SK-N-SH (cell line): ENCODE results near the gene RNASET2.

Source experiments
- CTCF ChIP-seq: fragments of 200-600 bp; sonication (generic); IDR thresholded peaks from 2 replicates; pipeline ENCODE4 v1.6.1; 2017; ENCODE audit warnings: antibody characterized with exemption, mild to moderate bottlenecking, moderate library complexity
- EP300 ChIP-seq, 2 experiments: IDR thresholded peaks; 2 replicates each; pipeline versions ENCODE4 v1.4.0 to v1.6.1; 2012; ENCODE audit warnings: borderline replicate concordance in 1 of 2, low read depth in 1 of 2, low read length in 1 of 2
- EZH2phosphoT487 ChIP-seq: fragments of 200-600 bp; sonication (generic); IDR thresholded peaks from 2 replicates; pipeline ENCODE4 v1.6.1; 2017; ENCODE audit warnings: low read depth, mixed run types, mild to moderate bottlenecking, antibody characterized with exemption, moderate library complexity, borderline replicate concordance
- MAX ChIP-seq: IDR thresholded peaks from 2 replicates; pipeline ENCODE4 v1.4.0; 2012; ENCODE audit warnings: low read depth
- NFIC ChIP-seq: IDR thresholded peaks from 2 replicates; pipeline ENCODE4 v1.4.0; 2012; ENCODE audit warnings: borderline replicate concordance
- POLR2AphosphoS5 ChIP-seq: IDR thresholded peaks from 2 replicates; pipeline ENCODE4 v1.6.1; 2012; ENCODE audit warnings: low read depth, low read length
- RAD21 ChIP-seq: IDR thresholded peaks from 2 replicates; pipeline ENCODE4 v1.6.1; 2012; ENCODE audit warnings: mild to moderate bottlenecking, low read length
- RFX5 ChIP-seq: IDR thresholded peaks from 2 replicates; pipeline ENCODE4 v1.6.1; 2012; ENCODE audit warnings: mild to moderate bottlenecking, improper control_type of control experiment, low read length
- SMC3 ChIP-seq: IDR thresholded peaks from 2 replicates; pipeline ENCODE4 v1.6.1; 2012; ENCODE audit warnings: low read depth, low read length, improper control_type of control experiment
- TAF1 ChIP-seq: IDR thresholded peaks from 2 replicates; pipeline ENCODE4 v1.6.1; 2012; ENCODE audit warnings: low read depth, mild to moderate bottlenecking, low read length, moderate library complexity, borderline replicate concordance
- YY1 ChIP-seq: IDR thresholded peaks from 2 replicates; pipeline ENCODE4 v1.4.0; 2012; ENCODE audit warnings: low read depth, mild to moderate bottlenecking
- TF ChIP-seq, protein P1 (sequence below): IDR thresholded peaks from 2 replicates; pipeline ENCODE4 v1.4.0; 2012; ENCODE audit warnings: low read depth, borderline replicate concordance

DNA sequence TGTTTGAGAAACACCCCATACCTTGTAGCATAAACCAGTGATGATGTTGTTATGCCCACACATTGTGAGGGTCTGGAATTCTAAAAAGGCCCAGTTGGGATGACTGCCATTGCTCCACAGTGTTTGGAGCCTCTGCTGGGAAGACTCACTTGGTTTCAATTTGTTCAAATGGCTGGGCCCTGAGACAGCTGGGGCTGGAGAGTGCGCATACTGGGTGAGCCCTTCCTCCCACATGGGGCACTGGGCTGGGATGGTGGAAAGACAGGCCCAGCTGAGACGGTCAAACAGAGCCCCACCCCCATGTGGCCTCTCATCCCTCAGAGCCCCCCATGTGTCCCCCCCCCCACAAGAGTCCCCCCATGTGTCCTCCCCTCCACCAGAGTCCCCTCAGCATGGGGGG, 20.3 kb upstream of the RNASET2 start:
- TF ChIP-seq RFX5: no peak
- TF ChIP-seq CTCF: no peak
- no peak for TF ChIP-seq POLR2AphosphoS5
- TF ChIP-seq YY1: no peak
- no peak for TF ChIP-seq TAF1
- TF ChIP-seq, protein P1, sequence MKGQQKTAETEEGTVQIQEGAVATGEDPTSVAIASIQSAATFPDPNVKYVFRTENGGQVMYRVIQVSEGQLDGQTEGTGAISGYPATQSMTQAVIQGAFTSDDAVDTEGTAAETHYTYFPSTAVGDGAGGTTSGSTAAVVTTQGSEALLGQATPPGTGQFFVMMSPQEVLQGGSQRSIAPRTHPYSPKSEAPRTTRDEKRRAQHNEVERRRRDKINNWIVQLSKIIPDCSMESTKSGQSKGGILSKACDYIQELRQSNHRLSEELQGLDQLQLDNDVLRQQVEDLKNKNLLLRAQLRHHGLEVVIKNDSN: no peak
- TF ChIP-seq EZH2phosphoT487: no peak
- no peak for TF ChIP-seq SMC3
- TF ChIP-seq RAD21: no peak
- no peak for TF ChIP-seq NFIC
- no peak for TF ChIP-seq EP300 (IDR thresholded peaks at IDR 0.05; ENCODE audit: borderline replicate concordance in 1 of 2, low read depth in 1 of 2, low read length in 1 of 2)
- TF ChIP-seq MAX: no peak
